Pancreas (tissue), 10 donors: Measurements from ENCODE around the gene GATAD1. TPM values are rescaled to one million over a fixed set of nuclear protein-coding genes. Genes with fewer than 3 reads are reported as not detected.
"Not testable (repeated sequence)": the region's sequence is repeated elsewhere in the genome, so short reads cannot be mapped to it uniquely, and the experiment has no call there.

ENCODE experiments used
- ATAC-seq, 4 donors: fragments of 200-7000 bp; cut with Tn5 transposase; one replicate each; pipeline versions ENCODE4 v1.8.0 to v1.9.1; 2020; ENCODE audit warnings: mild to moderate bottlenecking in 4 of 4, moderate library complexity in 4 of 4
- DNase-seq, 6 donors: peaks; one replicate each; pipeline ENCODE4 v3.0.0-alpha.2; 2020
- FAIRE-seq: peaks from 2 replicates; lab custom pipeline; 2012; peaks lifted over from hg19 to GRCh38; lab: Jason Lieb, UNC
- H3K27ac ChIP-seq, 4 donors: fragments of 200-600 bp; sonication (generic); 1 replicate in 3 of 4; 2 replicates in 1 of 4; pipeline versions ENCODE4 v1.5.0 to v1.8.0; 2020
- H3K27me3 ChIP-seq, 4 donors: fragments of 200-600 bp; one replicate each; pipeline ENCODE4 v1.8.0; 2021
- H3K36me3 ChIP-seq, 3 donors: fragments of 200-600 bp; sonication (generic) in 1 of 3; one replicate each; pipeline versions ENCODE4 v1.5.0 to v1.8.0; 2020 to 2021
- H3K4me1 ChIP-seq, 3 donors: fragments of 200-600 bp; one replicate each; pipeline ENCODE4 v1.8.0; 2021
- H3K4me3 ChIP-seq, 4 donors: fragments of 200-600 bp; sonication (generic) in 2 of 4; one replicate each; pipeline versions ENCODE4 v1.5.0 to v1.8.0; 2020 to 2021
- H3K9me3 ChIP-seq, 4 donors: fragments of 200-600 bp; one replicate each; pipeline ENCODE4 v1.8.0; 2021
- CTCF ChIP-seq, 4 donors: fragments of 200-600 bp; sonication (generic) in 3 of 4; IDR thresholded peaks; one replicate each; pipeline versions ENCODE4 v1.5.0 to v1.8.0; 2021; ENCODE audit warnings: antibody characterized with exemption in 4 of 4
- WGBS, 2 donors: extraction: QIAGEN DNeasy Blood & Tissue Kit; methylation state at CpG; one replicate each; pipeline ENCODE4 v1.1.7; 2013; 5-methylcytosine and 5-hydroxymethylcytosine counted together
- intact Hi-C, 3 donors: fragments of 100-400 bp; cut with DNase I; formaldehyde crosslinking; loops; one replicate each; pipeline versions ENCODE4 v1.11.1 to v1.14.2; 2022
- polyA plus RNA-seq, 2 donors: library from polyadenylated mRNA; stranded (reverse); fragments of 200-250 nt; gene quantifications; one replicate each; pipeline ENCODE4 v1.2.3, GENCODE V29; 2013
- total RNA-seq, 6 donors: library from RNA; stranded (reverse); fragmentation: NEBNext Ultra II Directional in 4 of 6; extraction: Animal tissue kit (Norgen Biotek cat#: 25700) in 4 of 6; gene quantifications; one replicate each; pipeline versions ENCODE4 v1.2.1 to v1.2.4, GENCODE V29; 2021 to 2023
- donor health status: healthy with polysubstance abuse.
- donor health status: DM: no; HTN: no; CAD: no; lungs with moderate emphysema.
- donor health status: DM: no; HTN: no; CAD: no.
- donor health status: control.
- donor health status: control.
- donor health status: Bipolar disorder and iron deficiency.
- donor health status: DM: yes; HTN: yes; CAD: no.
- donor health status: DM: no; HTN: no; CAD: no.
- donor health status: DM: no; HTN: no; CAD: no.
- donor health status: DM: yes; HTN: yes; CAD: no.

GATAD1 gene
- total and polyA plus RNA-seq, 8 donors, result 16.5 to 30.1 (median 20.2) TPM

- 85 to 86% methylated on average over 6 of the region's 6 CpGs for WGBS, 2 donors
- intact Hi-C loops, result no loop called here
- no peak for TF ChIP-seq CTCF (IDR thresholded peaks at IDR 0.05)
- Histone ChIP-seq H3K36me3 (peaks cover 0 to 12% (median 0%) of the 10 kb centered on the region in 3 donors), H3K27ac (no peak overlapping the region), H3K4me3 (no peak overlapping the region), H3K27me3 (no peaks in the 10 kb centered on the region), H3K4me1 (no peaks in the 10 kb centered on the region), H3K9me3 (no peaks in the 10 kb centered on the region)
- FAIRE-seq, result no peak
- no peak for ATAC-seq
- no peak for DNase-seq
Observed at GRCh38 chr7:92403760-92404074, 43.6 kb upstream of the GATAD1 start.

- no peak for ATAC-seq
- no peak overlapping the region for H3K4me3 ChIP-seq
- intact Hi-C loops, result no loop called here
Observed at GRCh38 chr7:92404170-92404614, 43.1 kb upstream of the GATAD1 start.

DNA sequence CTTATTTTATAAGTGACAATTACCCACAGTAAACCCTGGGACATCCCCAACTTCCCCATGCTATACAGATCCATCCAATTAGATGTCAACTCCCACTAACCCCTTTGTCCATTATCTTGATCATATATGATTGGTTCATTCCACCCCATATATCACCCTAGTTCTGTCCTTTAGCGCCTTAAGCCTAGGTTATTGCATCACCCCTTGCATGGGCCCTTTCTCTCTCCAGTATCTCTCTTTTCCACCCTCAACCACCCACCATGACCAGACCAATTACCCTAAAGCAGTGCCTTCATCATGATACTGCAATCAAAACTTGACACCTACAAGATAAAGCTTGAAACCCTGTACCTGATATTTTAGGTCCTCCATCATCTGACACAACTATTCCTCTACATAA, 37.9 kb upstream of the GATAD1 start:
- ATAC-seq, result no peak
- Histone ChIP-seq H3K4me3 (no peak overlapping the region), H3K36me3 (no peaks in the 10 kb centered on the region), H3K4me1 (no peaks in the 10 kb centered on the region), H3K27ac (no peak overlapping the region), H3K27me3 (no peaks in the 10 kb centered on the region), H3K9me3 (no peaks in the 10 kb centered on the region)
- DNase-seq, result no peak
- TF ChIP-seq CTCF (IDR thresholded peaks at IDR 0.05), result no peak
- intact Hi-C loops, result no loop called here
- WGBS, 2 donors, result 89 to 95% methylated on average over 1 of the region's 1 CpG
- FAIRE-seq, result no peak

More at GRCh38 chr7:92404170-92404614, 43.1 kb upstream of the GATAD1 start:
- Histone ChIP-seq H3K27me3 (no peaks in the 10 kb centered on the region), H3K9me3 (no peaks in the 10 kb centered on the region), H3K27ac (no peak overlapping the region), H3K4me1 (no peaks in the 10 kb centered on the region), H3K36me3 (peaks cover 0 to 8% (median 0%) of the 10 kb centered on the region in 3 donors)
- 85 to 86% methylated on average over 6 of the region's 6 CpGs for WGBS, 2 donors
- FAIRE-seq (no peak), DNase-seq (no peak)
- no peak for TF ChIP-seq CTCF (IDR thresholded peaks at IDR 0.05)

DNA sequence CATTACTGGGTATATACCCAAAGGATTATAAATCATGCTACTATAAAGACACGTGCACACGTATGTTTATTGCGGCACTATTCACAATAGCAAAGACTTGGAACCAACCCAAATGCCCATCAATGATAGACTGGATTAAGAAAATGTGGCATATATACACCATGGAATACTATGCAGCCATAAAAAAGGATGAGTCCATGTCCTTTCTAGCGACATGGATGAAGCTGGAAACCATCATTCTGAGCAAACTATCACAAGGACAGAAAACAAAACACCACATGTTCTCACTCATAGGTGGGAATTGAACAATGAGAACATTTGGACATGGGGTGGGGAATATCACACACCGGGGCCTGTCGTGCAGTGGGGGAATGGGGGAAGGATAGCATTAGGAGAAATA, 37.1 kb upstream of the GATAD1 start:
- H3K27me3 ChIP-seq, H3K4me1 ChIP-seq, H3K4me3 ChIP-seq, ATAC-seq, DNase-seq, H3K27ac ChIP-seq, intact Hi-C loops, H3K36me3 ChIP-seq, H3K9me3 ChIP-seq, FAIRE-seq: not testable (repeated sequence)
- 92% methylated on average over 4 to 5 of the region's 6 CpGs for WGBS, 2 donors

GRCh38 chr7:92412745-92413144, 34.5 kb upstream of the GATAD1 start:
- FAIRE-seq (no peak), ATAC-seq (no peak), DNase-seq (no peak)
- Histone ChIP-seq H3K9me3 (no peaks in the 10 kb centered on the region), H3K4me1 (no peaks in the 10 kb centered on the region), H3K27me3 (no peaks in the 10 kb centered on the region), H3K36me3 (no peaks in the 10 kb centered on the region), H3K4me3 (no peak overlapping the region), H3K27ac (no peak overlapping the region)
- no peak for TF ChIP-seq CTCF (IDR thresholded peaks at IDR 0.05)
- intact Hi-C loops, result no loop called here
- 69 to 76% methylated on average over 11 of the region's 11 CpGs for WGBS, 2 donors
